GM19324 (cell line): ENCODE measurements around the gene MXI1.
"Not testable (repeated sequence)": the region's sequence is repeated elsewhere in the genome, so short reads cannot be mapped to it uniquely, and the experiment has no call there.

ENCODE experiments used
- ATAC-seq: cut with Tn5 transposase; IDR thresholded peaks from one replicate; pipeline ENCODE4 v1.9.1; 2021; ENCODE audit warnings: mild to moderate bottlenecking, moderate library complexity; ENCODE audit not compliant: unreplicated experiment, low FRiP score

MXI1 gene

DNA sequence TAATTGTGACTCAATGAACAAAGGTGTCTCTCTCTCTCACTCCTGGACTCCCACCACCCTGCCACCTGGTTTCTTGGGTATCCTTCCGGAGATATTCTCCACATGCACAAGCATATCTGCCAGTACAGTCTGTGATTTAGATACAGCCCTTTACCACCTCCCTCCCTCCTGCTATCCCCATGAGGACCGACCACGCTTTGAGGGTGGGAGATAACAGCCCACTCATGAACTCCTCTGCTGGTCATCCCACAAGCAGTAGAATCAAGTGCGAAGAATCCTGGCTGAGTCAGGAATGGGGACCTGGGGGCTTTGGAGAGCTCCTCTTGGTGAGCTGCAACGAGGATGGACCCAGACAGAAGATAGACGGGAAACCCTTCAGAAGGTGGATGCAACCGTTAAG lies 28.2 kb upstream of the MXI1 start:
- no peak for ATAC-seq

DNA sequence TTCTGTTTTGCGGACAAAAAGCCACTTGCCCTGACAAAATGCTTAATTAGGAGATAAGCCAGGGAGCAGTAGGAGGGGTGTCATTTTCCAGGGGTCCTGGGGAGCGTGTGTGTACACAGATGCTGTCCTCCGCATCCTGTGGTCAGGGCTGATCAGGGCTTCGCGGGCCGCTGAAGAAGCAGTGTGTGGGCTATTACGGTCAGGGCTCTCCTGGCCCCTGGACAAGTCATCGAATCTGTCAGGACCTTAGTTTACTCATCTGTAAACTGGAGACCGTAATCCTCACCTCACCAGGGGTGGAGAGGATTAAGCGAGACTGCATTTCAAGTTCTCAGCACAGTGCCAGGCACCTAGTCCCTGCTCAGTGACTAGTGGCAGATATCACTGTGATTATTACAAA lies 26.0 kb upstream of the MXI1 start:
- no peak for ATAC-seq

DNA sequence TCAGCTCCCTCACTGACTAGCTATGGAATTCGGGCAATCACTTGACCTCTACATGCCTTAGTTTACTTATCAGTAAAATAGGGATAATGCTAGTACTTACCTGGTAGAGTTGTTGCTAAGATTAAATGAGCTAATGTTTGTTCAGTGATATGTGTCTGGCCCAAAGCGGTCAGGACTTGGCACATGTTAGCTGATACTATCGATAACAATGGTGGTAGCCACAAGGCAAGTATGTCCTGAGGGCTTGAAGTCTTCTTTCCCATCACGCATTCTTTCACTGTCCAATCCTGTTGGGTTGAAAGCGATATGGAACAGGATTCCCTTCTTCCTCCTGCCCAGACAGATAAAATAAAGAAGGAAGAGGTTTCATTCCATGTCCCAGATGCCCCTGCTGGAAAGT lies 25.5 kb upstream of the MXI1 start:
- no peak for ATAC-seq

DNA sequence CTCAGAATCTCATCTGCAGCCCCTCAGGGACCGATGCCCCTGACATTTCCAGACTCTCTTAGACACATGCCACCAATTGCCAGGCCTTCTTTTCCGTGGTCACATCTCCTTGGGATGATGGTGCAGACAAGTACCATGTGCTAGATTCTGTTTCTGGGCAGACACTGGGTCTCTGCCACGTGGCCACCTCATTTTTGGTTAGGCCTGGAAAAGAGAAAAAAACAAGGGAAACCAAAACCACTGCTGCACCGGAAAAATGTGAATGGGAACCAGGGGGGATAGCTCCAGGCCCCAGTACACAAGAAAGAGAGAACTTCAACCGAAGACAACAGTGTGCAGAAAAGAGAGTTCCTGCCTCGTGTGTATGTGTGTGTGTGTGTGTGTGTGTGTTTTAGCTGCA lies 23.0 kb upstream of the MXI1 start:
- ATAC-seq = no peak

DNA sequence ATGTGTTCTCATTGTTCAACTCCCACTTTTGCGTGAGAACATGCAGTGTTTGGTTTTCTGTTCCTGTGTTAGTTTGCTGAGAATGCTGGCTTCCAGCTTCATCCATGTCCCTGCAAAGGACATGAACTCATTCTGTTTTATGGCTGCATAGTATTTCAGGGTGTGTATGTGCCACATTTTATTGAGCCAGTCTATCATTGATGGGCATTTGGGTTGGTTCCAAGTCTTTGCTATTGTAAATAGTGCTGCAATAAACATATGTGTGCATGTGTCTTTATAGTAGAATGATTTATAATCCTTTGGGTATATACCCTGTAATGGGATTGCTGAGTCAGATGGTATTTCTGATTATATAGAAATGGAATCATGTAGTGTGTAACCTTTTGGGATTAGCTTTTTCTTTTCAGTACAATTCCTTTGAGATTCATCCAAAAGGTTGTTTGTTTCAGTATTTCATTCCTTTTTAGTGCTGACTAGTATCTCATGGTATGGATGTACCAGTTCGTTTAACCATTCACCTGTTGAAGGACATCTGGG lies 21.7 kb upstream of the MXI1 start:
- ATAC-seq = not testable (repeated sequence)

DNA sequence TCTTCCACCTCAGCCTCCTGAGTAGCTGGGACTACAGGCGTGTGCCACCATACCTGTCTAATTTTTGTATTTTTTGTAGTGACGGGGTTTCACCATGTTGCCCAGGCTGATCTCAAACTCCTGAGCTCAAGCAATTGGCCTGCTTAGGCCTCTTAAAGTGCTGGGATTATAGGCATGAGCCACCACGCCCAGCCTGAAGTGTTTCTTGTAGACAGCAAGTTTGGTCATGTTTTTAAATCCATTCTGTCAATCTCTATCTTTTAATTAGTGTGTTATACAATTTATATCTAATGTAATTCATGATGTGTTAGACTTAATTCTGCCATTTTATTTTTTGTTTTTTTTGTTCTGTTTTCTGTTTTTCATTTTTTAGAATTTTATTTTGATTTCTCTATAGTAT lies 17.2 kb upstream of the MXI1 start:
- no peak for ATAC-seq

DNA sequence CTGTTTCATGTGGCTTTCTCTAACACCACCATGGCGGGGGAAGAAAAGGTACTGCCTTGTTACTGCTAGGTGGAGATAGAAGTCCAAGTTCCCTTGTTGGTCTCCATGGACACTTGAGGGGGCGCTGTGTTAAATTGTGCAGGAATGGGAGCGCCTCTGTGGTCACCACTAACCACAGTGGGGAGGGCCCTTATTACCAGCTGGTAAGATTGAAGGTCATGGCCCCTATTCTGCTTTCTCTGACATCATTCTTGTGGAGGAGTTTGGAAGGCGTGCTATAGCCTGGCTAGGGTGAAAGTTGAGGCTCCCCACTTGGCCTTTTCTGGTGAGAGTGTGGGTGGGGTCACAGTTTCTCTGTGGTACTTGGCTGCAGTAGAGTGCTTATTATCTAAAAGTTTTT lies 14.9 kb upstream of the MXI1 start:
- no peak for ATAC-seq

DNA sequence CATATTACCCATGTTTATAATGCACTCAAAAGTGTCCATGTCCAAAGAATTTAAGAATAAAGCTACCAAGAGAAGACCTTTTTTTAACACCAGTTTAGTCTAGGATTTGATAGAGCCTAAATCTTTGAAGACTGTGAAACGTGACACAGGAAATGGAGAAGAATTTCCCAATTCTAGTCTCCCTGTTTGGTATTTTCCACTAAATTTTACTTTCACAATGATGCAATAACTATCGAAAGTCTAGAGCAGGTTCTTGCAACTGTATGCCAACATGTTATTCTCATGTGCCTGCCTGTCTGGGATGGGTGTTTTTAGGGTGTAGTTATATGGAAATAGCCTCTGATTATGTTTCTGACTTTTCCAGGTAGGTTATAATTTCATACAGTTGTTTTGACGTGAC lies 6.9 kb upstream of the MXI1 start:
- ATAC-seq = no peak

DNA sequence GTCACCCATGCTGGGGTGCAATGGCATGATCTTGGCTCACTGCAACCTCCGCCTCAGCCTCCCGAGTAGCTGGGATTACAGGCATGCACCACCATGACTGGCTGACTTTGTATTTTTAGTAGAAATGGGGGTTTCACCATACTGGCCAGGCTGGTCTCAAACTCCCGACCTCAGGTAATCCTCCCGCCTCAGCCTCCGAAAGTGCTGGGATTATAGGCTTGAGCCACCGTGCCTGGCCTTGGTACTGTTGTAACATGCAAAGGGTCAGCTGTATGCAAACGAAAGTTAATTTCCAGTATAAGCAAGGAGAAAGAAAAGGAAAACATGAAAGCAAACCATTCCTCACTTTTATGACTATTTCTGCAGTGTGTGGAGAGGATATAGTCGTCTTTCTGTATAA lies 6.4 kb upstream of the MXI1 start:
- not testable (repeated sequence) for ATAC-seq

DNA sequence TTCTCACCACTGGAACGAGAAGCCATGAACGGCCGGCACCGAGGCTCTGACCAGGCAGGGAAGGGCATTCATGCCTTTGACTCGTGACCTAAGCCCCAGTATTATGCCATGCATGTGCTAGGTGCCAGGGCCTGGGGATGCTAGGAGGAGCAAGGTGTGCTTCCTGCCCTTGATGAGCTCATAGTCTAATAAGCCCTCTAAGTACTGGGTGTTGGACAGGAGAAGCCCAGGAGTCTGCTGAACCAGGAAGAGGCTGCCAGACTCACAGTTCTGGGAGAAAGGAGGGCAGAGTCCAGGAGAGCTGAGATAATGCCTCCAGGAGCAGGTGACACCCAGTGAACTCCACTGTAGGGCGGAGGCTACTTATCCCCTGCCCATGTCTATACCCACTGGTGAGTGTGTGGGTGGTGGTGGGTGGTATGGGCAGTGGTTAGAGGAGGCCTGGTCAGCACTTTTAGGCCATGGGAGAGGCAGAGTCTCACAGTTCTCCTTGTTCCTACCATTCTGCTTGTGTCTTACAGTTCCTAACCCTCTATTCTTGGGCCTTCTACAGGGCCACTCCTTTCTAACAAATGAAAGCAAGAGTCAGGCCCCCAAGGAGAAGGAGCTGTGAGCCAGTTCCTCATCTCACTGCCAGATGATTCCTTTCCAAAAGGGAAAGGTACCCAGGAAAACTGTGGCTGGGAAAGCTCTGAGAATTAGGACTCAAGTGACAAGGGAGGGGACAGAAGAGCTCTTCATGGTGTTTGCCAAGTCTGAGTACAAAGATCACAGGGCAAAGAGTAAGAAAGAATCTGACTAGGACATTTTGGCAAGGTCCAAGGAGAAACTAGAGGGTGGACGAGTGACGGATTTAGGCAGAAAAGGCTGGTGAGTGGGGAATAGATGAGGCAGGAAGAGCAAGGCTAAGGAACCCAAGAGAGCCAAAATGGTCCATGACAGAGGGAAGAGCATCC lies 3.6 kb upstream of the MXI1 start:
- ATAC-seq = no peak

DNA sequence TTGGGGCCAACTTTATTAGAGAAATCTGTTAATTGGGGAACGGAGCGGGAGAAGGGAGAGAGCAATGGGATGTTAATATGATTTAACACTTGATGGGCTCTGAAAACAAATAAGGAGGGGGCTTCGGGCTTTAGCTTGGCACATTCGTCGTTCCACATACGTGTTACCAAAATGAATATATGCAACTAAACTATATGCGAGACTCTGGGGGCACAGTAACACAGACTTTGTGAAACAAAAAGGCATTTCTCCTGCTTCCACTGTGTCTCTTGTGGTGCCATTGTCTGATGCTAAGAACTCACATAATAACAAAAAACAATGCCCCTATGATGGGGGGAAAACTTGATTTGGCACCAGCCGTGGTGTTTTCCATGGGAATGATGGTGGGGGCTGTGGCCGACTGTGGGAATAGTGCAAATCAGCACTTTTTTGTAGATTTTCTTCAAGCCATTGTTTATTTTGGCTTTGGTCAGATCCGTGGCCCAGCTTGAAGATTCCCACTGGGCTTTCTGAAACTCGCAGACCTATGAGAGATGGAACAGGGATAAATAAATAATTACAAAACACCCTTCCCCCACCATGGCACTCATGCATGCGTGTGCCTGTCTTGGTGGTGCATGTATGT lies 2.2 kb upstream of the MXI1 start:
- ATAC-seq = no peak

DNA sequence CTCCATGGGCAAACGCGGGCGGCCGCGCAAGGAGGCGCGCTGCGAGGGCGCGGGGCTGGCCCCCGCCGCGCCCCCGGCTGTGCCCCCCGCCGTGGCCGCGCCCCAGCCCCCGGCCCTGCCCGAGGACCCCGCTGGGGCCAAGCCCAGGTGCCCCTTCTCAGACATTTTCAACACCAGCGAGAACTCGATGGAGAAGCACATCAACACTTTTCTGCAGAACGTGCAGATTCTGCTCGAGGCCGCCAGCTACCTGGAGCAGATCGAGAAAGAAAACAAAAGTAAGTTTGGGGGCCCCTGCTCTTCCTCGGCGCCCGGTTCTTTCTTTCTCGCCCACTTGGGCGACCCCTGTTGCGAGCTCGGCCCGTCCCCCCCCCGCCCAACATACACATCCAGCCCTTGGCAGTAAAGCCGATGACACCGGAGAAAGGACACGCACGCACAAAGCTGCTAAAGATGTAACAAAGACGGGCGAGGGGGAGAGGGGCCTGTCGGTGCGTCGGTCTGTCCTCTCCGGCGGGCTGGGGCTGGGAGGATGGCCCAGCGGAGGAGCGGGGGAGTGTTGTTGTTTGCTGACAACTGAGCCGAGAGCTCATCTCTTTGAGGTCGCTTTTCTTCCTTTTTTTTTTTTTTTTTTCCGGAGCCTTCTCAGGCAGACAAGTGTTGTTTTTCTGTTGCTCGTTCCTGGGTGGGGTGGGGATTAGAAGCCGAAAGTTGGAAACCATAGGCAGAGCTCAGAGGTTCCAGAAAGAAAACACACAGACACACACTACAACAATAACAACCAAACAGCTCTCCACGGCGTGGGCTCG lies 604 bp downstream of the MXI1 start:
- peak; percentile 1 for ATAC-seq

DNA sequence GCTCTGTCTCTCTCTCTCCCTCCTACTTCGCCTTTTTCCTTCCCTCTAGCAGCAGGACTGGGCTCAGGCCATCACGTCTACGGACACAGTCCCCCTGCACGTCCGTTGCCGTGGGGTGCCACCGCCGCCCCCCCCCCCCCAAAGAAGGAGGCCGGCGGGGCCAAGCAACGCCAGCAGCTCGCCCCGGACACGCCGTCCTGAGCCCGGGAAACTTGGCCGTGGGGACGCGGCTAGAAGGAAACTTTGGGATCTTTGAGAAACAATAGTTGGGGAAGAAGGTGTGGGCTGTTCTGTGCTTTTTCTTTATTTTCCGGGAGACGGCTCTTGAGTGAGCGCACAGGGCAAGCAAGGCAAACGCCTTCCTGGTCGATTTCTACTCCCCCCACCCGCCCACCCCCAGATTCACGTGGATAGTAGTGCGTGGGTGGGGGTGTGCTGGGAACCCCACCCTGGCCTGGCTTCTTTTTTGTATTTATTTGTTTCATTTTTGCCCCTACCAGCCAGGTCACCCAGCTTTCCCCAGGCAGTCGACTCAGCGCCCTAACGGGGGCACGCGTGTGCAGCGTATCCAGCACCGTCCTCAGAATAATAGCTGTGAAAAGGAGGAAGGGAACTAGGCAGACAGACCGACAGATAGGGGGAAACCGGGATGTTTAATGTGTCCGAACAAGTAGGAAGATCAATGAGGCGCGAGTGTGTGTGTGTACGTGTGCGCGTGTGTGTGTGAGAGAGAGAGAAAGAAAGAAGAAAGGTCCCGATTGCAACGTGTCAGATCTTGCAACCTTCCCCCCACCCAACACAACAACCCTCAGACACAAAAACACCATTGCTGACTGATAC lies 1.4 kb downstream of the MXI1 start:
- no peak for ATAC-seq

DNA sequence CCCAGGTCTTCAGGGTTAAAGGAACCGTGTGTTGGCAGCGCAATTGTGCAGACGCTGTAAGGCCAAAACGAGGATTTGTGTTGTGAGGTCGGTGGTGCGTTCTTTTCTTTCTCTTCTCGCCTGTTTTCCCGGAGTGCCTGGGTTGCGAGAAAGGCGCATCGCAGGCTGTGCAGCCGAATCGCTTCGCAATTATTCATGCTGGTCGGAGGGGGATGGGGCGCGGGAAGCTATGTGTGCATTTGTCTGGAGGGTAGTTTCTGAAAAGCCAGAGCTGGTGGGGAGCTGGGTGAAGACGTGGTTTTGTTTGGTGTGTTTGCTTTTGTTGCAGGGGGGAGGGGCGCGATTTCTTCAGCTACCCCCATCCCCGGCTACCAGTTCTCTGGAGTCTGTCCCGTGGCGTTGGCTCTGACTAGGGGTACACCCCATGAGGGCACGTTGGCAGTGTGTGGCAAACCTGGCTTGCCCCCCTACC lies 2.1 kb downstream of the MXI1 start:
- ATAC-seq = no peak

DNA sequence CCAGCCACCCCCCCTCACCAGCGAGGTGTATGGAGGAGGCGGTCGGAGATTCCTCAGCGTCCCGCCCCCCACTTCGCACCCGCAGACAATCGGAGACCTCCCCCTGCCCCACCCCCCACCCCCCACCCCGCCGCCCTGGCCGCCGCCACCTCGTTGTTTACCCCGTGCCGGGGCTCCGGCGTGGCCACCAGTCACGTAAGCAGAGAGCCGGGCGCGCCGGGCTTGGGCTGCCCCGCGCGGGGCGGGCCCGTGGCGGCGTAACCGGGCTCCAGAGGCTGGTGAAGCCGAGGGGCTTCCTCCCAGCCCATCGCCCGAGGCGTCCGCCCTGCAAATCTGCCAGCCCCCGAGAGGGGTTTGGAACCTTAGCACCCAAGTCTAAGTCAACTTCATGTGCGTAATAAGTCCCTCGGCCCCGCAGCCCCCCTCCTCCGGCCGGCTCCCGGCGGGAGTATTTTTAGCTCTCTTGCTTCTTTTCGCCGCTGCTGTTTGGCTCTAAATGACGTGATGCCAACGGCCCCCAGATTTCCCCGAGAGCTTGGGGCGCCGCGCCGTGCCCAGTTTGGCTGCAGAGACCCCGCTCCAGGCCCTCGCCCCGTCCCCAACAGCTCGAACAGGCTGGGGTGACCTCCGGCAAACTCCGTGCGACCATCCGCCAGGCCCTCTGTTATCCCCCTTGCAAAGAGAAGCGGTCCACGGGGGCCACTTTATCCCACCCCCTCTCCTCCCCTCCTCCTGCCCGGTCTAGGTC lies 2.7 kb downstream of the MXI1 start:
- no peak for ATAC-seq

DNA sequence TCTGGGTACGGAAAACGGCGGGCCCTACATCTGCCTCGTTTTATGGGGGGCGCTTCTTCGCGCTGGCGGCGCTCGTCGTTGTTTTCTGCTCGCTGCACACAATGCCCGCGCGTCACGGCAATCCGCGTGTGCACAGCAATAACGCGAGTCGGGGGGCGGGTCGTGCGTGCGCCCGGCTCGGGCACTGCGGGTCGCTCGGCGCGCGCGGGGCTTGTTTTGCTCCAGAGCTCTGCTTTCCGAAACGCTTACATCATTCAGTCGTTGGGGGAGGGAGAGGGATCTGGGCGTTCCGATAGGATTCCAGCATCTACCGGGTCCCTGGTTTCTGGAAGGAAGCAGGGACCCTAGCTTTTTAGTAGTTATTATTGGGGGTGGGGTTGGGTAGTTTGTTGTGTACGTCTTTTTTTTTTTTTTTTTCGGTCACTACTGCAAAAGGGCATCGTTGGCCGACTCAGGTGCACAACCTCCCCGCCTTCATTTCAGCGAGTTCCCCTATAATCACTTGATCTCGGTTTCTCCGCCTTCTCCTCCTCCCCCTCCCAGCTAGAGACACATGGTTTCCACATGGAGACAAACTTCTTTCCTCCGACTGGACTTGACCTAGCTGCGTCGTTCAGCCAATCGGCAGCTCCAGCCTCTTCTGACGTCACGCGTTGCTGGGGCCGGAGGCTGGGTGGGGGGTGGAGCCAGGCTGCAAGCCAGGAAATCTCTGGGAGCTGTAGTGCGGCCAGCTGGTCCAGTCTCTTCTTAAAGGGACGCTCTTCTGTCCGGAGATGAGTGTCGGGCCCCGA lies 3.5 kb downstream of the MXI1 start:
- peak; percentile 67 for ATAC-seq

DNA sequence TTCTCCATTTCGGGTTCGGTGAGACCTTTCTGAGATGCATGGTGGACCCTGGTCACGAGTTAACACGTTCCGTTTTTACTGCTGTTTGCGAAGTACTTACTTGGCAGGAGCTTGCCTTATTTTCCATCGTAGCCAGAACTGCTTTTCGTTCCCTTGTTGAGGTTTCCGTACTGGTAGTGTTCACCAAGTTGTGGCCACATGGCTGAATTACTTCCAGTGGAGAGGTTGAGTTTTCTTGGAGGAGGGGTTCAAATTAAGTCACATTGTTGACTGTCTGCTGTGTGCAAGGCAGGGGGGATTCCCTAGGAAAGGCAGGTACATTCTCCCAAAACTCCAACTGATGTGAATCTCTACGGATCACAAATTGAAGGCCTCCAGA lies 4.0 kb downstream of the MXI1 start:
- no peak for ATAC-seq
